SK-N-SH (cell line): ENCODE data around the gene NRG4. TPM values are rescaled to one million over a fixed set of nuclear protein-coding genes. Genes with fewer than 3 reads are reported as not detected.

ENCODE experiments used
- CTCF ChIA-PET: fragments of 300-600, 350-600 bp; formaldehyde crosslinking; extraction: SDS; loops from one replicate; lab custom pipeline; 2021; lab: Yijun Ruan, JAX
- POLR2A ChIA-PET: fragments of 350-600 bp; sonication (Branson Sonifier 250); formaldehyde crosslinking; extraction: SDS; loops from one replicate; lab custom pipeline; 2020; ENCODE audit warnings: antibody characterized with exemption, inconsistent platforms; lab: Yijun Ruan, JAX
- DNase-seq: peaks from one replicate; pipeline ENCODE4 v3.0.0; 2012
- H2AFZ ChIP-seq: fragments of 200-600 bp; sonication (generic); 2 replicates; pipeline ENCODE4 v1.8.1; 2016; ENCODE audit warnings: antibody characterized with exemption, mild to moderate bottlenecking, low read depth
- H3F3A ChIP-seq: fragments of 200-600 bp; sonication (generic); replicated peaks from 2 replicates; pipeline ENCODE3; 2016; ENCODE audit warnings: antibody characterized with exemption, mild to moderate bottlenecking; ENCODE audit not compliant: insufficient read depth
- H3K27ac ChIP-seq, 2 experiments: fragments of 200-500 bp in 1 of 2; fragments of 200-600 bp in 1 of 2; sonication (Bioruptor generic) in 1 of 2; sonication (generic), shearing (Covaris generic) in 1 of 2; 2 replicates each; pipeline versions ENCODE4 v1.5.1 to v1.6.1; 2014 to 2016; ENCODE audit warnings: low read depth in 2 of 2, inconsistent platforms in 1 of 2, low read length in 1 of 2, mild to moderate bottlenecking in 1 of 2, mixed read lengths in 1 of 2
- H3K27me3 ChIP-seq: fragments of 200-600 bp; sonication (generic), shearing (Covaris generic); 2 replicates; pipeline ENCODE4 v1.6.1; 2016; ENCODE audit warnings: mixed run types; ENCODE audit not compliant: insufficient read depth
- H3K36me3 ChIP-seq, 2 experiments: fragments of 200-500 bp in 1 of 2; fragments of 200-600 bp in 1 of 2; sonication (Bioruptor generic) in 1 of 2; sonication (generic) in 1 of 2; replicated peaks in 1 of 2; 2 replicates each; pipeline versions ENCODE3 to v1.5.1; 2014 to 2016; ENCODE audit warnings: low read length in 1 of 2, mild to moderate bottlenecking in 1 of 2; ENCODE audit not compliant: insufficient read depth in 2 of 2, control insufficient read depth in 1 of 2
- H3K4me1 ChIP-seq, 2 experiments: fragments of 200-500 bp in 1 of 2; fragments of 200-600 bp in 1 of 2; sonication (Bioruptor generic) in 1 of 2; sonication (generic), shearing (Covaris generic) in 1 of 2; 2 replicates each; pipeline versions ENCODE4 v1.5.1 to v1.6.1; 2014 to 2016; ENCODE audit warnings: low read depth in 1 of 2, low read length in 1 of 2, mixed run types in 1 of 2; ENCODE audit not compliant: insufficient read depth in 2 of 2, control insufficient read depth in 1 of 2
- H3K4me2 ChIP-seq: fragments of 200-600 bp; sonication (generic), shearing (Covaris generic); 2 replicates; pipeline ENCODE4 v1.6.1; 2017; ENCODE audit warnings: mixed run types
- H3K4me3 ChIP-seq, 2 experiments: fragments of 200-500 bp in 1 of 2; fragments of 200-600 bp in 1 of 2; sonication (Bioruptor generic) in 1 of 2; sonication (generic), shearing (Covaris generic) in 1 of 2; 2 replicates each; pipeline versions ENCODE4 v1.5.1 to v1.8.1; 2014 to 2016; ENCODE audit warnings: low read depth in 2 of 2, inconsistent platforms in 1 of 2, low read length in 1 of 2, mild to moderate bottlenecking in 1 of 2, mixed read lengths in 1 of 2, moderate library complexity in 1 of 2
- H3K79me2 ChIP-seq: fragments of 200-600 bp; sonication (generic); 2 replicates; pipeline ENCODE4 v1.8.1; 2017; ENCODE audit warnings: mild to moderate bottlenecking; ENCODE audit not compliant: insufficient read depth
- H3K9ac ChIP-seq: fragments of 200-600 bp; sonication (generic); 2 replicates; pipeline ENCODE4 v1.6.1; 2017; ENCODE audit warnings: mixed run types
- H3K9me2 ChIP-seq: fragments of 200-600 bp; sonication (generic); 2 replicates; pipeline ENCODE4 v1.6.1; 2017; ENCODE audit warnings: mixed run types
- H3K9me3 ChIP-seq: fragments of 200-600 bp; sonication (generic); 2 replicates; pipeline ENCODE4 v1.6.1; 2017; ENCODE audit warnings: mixed run types, mild to moderate bottlenecking, moderate library complexity
- H4K20me1 ChIP-seq: fragments of 200-600 bp; sonication (generic); 2 replicates; pipeline ENCODE4 v1.6.1; 2017; ENCODE audit warnings: mild to moderate bottlenecking, mixed run types; ENCODE audit not compliant: insufficient read depth
- ELF1 ChIP-seq: IDR thresholded peaks from 2 replicates; pipeline ENCODE4 v1.4.0; 2012
- EP300 ChIP-seq, 2 experiments: IDR thresholded peaks; 2 replicates each; pipeline versions ENCODE4 v1.4.0 to v1.6.1; 2012; ENCODE audit warnings: borderline replicate concordance in 1 of 2, low read depth in 1 of 2, low read length in 1 of 2
- EZH2phosphoT487 ChIP-seq: fragments of 200-600 bp; sonication (generic); IDR thresholded peaks from 2 replicates; pipeline ENCODE4 v1.6.1; 2017; ENCODE audit warnings: low read depth, mixed run types, mild to moderate bottlenecking, antibody characterized with exemption, moderate library complexity, borderline replicate concordance
- FOSL2 ChIP-seq: IDR thresholded peaks from 2 replicates; pipeline ENCODE4 v1.4.0; 2012; ENCODE audit warnings: low read depth, mild to moderate bottlenecking, moderate library complexity, borderline replicate concordance
- FOXJ3 ChIP-seq: sonication (generic); formaldehyde crosslinking; IDR thresholded peaks from 2 replicates; pipeline ENCODE4 v1.5.1; 2020; ENCODE audit warnings: mild to moderate bottlenecking, missing genetic modification reagents
- FOXM1 ChIP-seq: IDR thresholded peaks from 2 replicates; pipeline ENCODE4 v1.4.0; 2012; ENCODE audit warnings: low read depth, mild to moderate bottlenecking
- GATA2 ChIP-seq: sonication (generic); formaldehyde crosslinking; IDR thresholded peaks from 2 replicates; pipeline ENCODE4 v1.5.0; 2020; ENCODE audit warnings: mild to moderate bottlenecking, missing genetic modification reagents
- JUND ChIP-seq: IDR thresholded peaks from 2 replicates; pipeline ENCODE4 v1.4.0; 2012
- MAX ChIP-seq: IDR thresholded peaks from 2 replicates; pipeline ENCODE4 v1.4.0; 2012; ENCODE audit warnings: low read depth
- MXI1 ChIP-seq: IDR thresholded peaks from 2 replicates; pipeline ENCODE4 v1.6.1; 2012; ENCODE audit warnings: mild to moderate bottlenecking, low read depth, low read length, improper control_type of control experiment
- NFIC ChIP-seq: IDR thresholded peaks from 2 replicates; pipeline ENCODE4 v1.4.0; 2012; ENCODE audit warnings: borderline replicate concordance
- NRF1 ChIP-seq: IDR thresholded peaks from 2 replicates; pipeline ENCODE4 v1.6.1; 2012; ENCODE audit warnings: low read depth, mild to moderate bottlenecking, low read length
- POLR2AphosphoS5 ChIP-seq: IDR thresholded peaks from 2 replicates; pipeline ENCODE4 v1.6.1; 2012; ENCODE audit warnings: low read depth, low read length
- RAD21 ChIP-seq: IDR thresholded peaks from 2 replicates; pipeline ENCODE4 v1.6.1; 2012; ENCODE audit warnings: mild to moderate bottlenecking, low read length
- RCOR1 ChIP-seq: fragments of 150-350 bp; IDR thresholded peaks from 2 replicates; pipeline ENCODE4 v1.6.1; 2017; ENCODE audit warnings: antibody characterized with exemption, low read length
- REST ChIP-seq: IDR thresholded peaks from 2 replicates; pipeline ENCODE4 v1.6.1; 2012; ENCODE audit warnings: mild to moderate bottlenecking, low read depth, low read length, moderate library complexity
- RXRA ChIP-seq: IDR thresholded peaks from 2 replicates; pipeline ENCODE4 v1.4.0; 2012; ENCODE audit warnings: low read depth, mild to moderate bottlenecking, borderline replicate concordance
- SMC3 ChIP-seq: IDR thresholded peaks from 2 replicates; pipeline ENCODE4 v1.6.1; 2012; ENCODE audit warnings: low read depth, low read length, improper control_type of control experiment
- TAF1 ChIP-seq: IDR thresholded peaks from 2 replicates; pipeline ENCODE4 v1.6.1; 2012; ENCODE audit warnings: low read depth, mild to moderate bottlenecking, low read length, moderate library complexity, borderline replicate concordance
- TCF12 ChIP-seq: IDR thresholded peaks from 2 replicates; pipeline ENCODE4 v1.4.0; 2012
- TEAD4 ChIP-seq: IDR thresholded peaks from 2 replicates; pipeline ENCODE4 v1.4.0; 2012; ENCODE audit warnings: mild to moderate bottlenecking, borderline replicate concordance; ENCODE audit not compliant: insufficient read depth
- USF1 ChIP-seq: IDR thresholded peaks from 2 replicates; pipeline ENCODE4 v1.4.0; 2012; ENCODE audit warnings: low read depth, borderline replicate concordance
- USF2 ChIP-seq: fragments of 150-350 bp; IDR thresholded peaks from 2 replicates; pipeline ENCODE4 v1.6.1; 2017; ENCODE audit warnings: antibody characterized with exemption, low read length, low read depth, borderline replicate concordance
- YY1 ChIP-seq: IDR thresholded peaks from 2 replicates; pipeline ENCODE4 v1.4.0; 2012; ENCODE audit warnings: low read depth, mild to moderate bottlenecking
- ZBTB33 ChIP-seq: IDR thresholded peaks from 2 replicates; pipeline ENCODE4 v1.4.0; 2012; ENCODE audit warnings: low read depth, borderline replicate concordance
- WGBS: methylation state at CpG from one replicate; pipeline ENCODE4 v1.1.6; 2017; ENCODE audit warnings: low lambda C conversion rate; 5-methylcytosine and 5-hydroxymethylcytosine counted together
- polyA plus RNA-seq, 3 experiments: library from polyadenylated mRNA; depleted of rRNA; stranded (reverse); fragments of >200 nt; gene quantifications; 2 replicates each; pipeline ENCODE4 v1.2.3, GENCODE V29; 2012

The NRG4 gene
- polyA plus RNA-seq, 1 of the 3 experiments (the other 2 are of a cell fraction) = not detected

GRCh38 chr15:75903331-75904239 is 108.6 kb downstream of the NRG4 start, which contains the start of gene FBXO22:
Gene FBXO22, plus strand, starts transcription at chr15:75903878. Its CDS starts 86 bp downstream, at chr15:75903964.
- H2AFZ ChIP-seq = peak within 1 kb of the TSS; percentile 85
- H3K9me2 ChIP-seq = no peaks in the 10 kb centered on the region
- peaks cover 16% of the 10 kb centered on the region for H3F3A ChIP-seq
- H3K4me2 ChIP-seq = peak within 1 kb of the TSS; percentile 93
- peak within 1 kb of the TSS; percentile 85 for H3K9ac ChIP-seq
- H3K4me1 ChIP-seq = peaks cover 10 to 16% of the 10 kb centered on the region in 2 experiments; a peak in 3 of 4 replicates
- DNase-seq = peak; percentile 91
- no peaks in the 10 kb centered on the region for H3K9me3 ChIP-seq
- no peaks in the 10 kb centered on the region for H3K27me3 ChIP-seq
- H3K36me3 ChIP-seq = peaks cover 43 to 48% of the 10 kb centered on the region in 2 experiments
- peak within 1 kb of the TSS; percentile 90 to 98 for H3K4me3 ChIP-seq
- no peaks in the 10 kb centered on the region; the same call in 1 of the 2 replicates for H4K20me1 ChIP-seq
- 3% methylated on average over 23 of the region's 63 CpGs for WGBS
- peak within 1 kb of the TSS; percentile 79 to 89 for H3K27ac ChIP-seq
- ChIA-PET CTCF (interaction anchor here (1.3 to 1.4 kb wide), 2 partner anchors 20 to 235 kb away, joined by 3 to 4 read pairs; no protein-coding TSS in a partner anchor), POLR2A (interaction anchor here (1.5 kb wide), 1 partner anchor 60 kb away, joined by 3 read pairs; the partner anchor contains the start of gene UBE2Q2)
- peaks cover 51% of the 10 kb centered on the region for H3K79me2 ChIP-seq
- TF ChIP-seq USF2 (no peak), FOXJ3 (CRISPR knock-in tag) (no peak; the same call in 1 of the 2 replicates), ELF1 (peak; percentile 86), TAF1 (peak; percentile 88), USF1 (no peak; the same call in 1 of the 2 replicates), RXRA (no peak), YY1 (peak; percentile 54; the same call in 1 of the 2 replicates), GATA2 (CRISPR knock-in tag) (no peak), RCOR1 (peak; percentile 54), NFIC (no peak), EP300 (IDR thresholded peaks at IDR 0.05; ENCODE audit: borderline replicate concordance in 1 of 2, low read depth in 1 of 2, low read length in 1 of 2) (peak in 1 of 2 experiments; percentile 36; a peak in 1 of 4 replicates), NRF1 (peak; percentile 66), SMC3 (no peak), TEAD4 (no peak), FOSL2 (no peak), EZH2phosphoT487 (no peak), POLR2AphosphoS5 (peak; percentile 95), MXI1 (peak; percentile 81), MAX (peak; percentile 72), REST (0 out of 2 replicates have a peak, but pooled peaks have one; percentile 30), ZBTB33 (peak; percentile 28; the same call in 1 of the 2 replicates), FOXM1 (no peak), TCF12 (peak; percentile 26; the same call in 1 of the 2 replicates), RAD21 (no peak), JUND (peak; percentile 29; the same call in 1 of the 2 replicates)
